GM10847 (cell line): ENCODE data around the gene GNAO1.

Experiments used
- POLR2A ChIP-seq: IDR thresholded peaks from 2 replicates; pipeline ENCODE4 v1.6.1; 2011; ENCODE audit not compliant: insufficient read length; ENCODE audit errors: extremely low read depth

Gene GNAO1

GRCh38 chr16:56277075-56277474, 85.8 kb downstream of the GNAO1 start:
- no peak for TF ChIP-seq POLR2A

- TF ChIP-seq POLR2A = no peak
Observed at GRCh38 chr16:56278196-56278855, 87.0 kb downstream of the GNAO1 start.

DNA sequence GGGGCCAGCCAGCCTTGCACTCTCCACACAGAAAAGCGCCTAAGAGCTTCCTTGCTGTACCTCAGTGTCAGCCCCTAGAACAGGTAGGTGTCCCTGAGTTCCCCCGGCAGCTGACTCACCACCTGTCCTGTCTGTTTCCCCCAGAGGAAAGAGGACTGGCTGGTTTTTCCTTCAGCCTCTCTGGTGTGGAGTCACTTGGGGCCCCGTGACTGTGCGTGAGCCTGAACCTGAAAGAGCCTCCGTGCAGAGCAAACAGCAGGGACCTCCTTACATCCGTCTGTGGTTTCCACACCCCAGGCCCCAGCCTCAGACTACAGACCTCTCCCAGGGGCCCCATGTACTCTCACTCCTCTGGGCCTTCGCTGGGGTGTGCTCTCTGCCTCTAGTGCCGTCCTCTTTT, 87.8 kb downstream of the GNAO1 start:
- TF ChIP-seq POLR2A = no peak

GRCh38 chr16:56279914-56280313, 88.6 kb downstream of the GNAO1 start:
- TF ChIP-seq POLR2A = no peak

GRCh38 chr16:56281249-56281805, 90.0 kb downstream of the GNAO1 start:
- no peak for TF ChIP-seq POLR2A

DNA sequence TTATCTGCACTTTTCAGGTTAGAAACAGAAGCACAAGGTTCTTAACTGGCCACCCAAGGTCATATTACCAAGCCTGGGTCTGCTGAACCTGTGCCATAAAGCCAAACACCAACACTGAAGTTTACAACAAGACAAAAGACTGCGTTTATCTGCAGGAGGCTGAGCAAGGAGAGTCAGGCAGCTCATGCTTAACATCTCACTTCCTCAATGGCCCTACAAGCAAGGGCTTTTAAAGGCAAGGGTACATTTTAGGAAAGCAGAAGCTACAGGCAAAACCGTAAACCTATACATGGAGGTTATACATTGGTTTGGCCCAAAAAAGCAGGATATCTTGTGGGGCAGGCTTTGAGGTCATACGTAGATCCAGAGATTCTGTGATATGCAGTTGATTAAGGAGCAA, 91.2 kb downstream of the GNAO1 start:
- no peak for TF ChIP-seq POLR2A

DNA sequence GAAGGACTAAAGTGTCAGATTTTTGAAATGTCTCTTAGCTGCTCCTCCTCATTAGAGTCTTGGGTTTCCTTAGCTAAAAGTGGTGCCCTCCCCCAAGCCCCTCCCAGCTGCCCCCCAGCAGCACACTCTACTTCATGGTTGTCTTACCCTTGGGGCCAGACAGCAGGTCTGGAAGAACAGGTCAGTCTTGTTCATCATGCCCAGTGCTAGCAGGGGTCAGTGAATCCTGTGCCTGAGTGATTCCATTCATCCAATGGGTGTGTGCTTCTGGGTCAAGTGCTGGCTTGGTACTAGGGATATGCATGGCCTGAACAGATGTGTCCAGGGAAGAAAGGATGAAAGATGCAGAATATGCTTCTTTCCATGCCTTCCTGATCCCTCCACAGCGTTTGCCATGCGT, 93.2 kb downstream of the GNAO1 start:
- no peak for TF ChIP-seq POLR2A

DNA sequence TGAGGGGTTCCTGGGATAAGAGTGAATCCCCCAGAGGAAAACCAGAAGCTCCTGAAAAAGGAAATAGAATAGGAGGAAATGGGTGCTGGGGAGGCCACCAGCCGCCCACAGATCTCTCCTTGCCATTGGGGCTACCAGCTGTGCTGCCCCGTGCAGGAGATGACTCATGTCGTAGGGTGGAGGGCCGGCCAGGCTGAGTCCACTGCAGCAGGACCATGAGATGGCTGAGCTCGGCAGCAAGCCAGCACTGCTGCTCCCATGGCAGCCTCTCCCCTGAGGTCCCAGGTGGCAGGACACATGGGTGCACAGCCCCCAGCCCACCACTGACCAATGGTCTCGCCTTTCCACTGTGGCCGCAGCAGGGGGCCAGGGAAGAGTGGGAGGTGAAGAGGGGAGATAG, 95.5 kb downstream of the GNAO1 start:
- no peak for TF ChIP-seq POLR2A

- no peak for TF ChIP-seq POLR2A
Observed at GRCh38 chr16:56288019-56288418, 96.7 kb downstream of the GNAO1 start.

DNA sequence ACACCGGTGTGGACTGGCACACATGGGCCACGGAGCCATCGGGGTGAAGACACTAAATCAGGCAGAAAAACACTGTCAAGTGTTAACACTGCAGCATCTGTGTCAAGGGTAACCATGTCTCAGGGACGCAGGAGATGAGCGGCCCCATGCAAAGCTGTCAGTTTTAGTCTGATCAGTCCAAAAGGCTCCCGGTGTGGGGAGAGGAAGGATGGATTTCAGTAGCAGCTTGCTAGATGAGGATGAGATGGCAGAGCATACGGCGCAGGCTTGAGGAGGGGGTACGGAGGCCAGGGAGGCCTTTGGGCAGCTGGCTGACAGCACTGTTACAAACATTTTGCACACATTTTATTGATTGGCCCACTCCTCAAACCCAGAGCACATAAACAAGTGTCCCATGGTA, 98.1 kb downstream of the GNAO1 start:
- TF ChIP-seq POLR2A = no peak

DNA sequence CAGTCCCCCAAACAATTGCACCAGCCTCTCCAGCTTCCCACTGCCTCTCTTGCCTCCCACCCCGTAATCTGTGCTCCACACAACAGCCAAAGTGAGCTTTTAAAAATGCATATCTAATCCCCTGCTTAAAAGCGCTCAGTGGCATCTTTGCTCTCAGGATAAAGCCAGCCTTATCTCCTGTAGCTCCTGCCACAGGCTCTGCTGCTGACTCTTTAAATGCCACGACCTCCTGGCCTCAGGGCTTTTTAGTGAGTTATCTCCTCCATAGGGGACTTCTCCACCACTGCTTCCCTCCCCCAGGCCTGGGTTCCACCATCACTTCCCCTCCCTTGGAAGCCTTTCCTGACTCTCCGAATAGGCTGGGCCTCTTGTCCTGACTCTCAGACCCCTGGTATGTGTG, 98.6 kb downstream of the GNAO1 start:
- no peak for TF ChIP-seq POLR2A

DNA sequence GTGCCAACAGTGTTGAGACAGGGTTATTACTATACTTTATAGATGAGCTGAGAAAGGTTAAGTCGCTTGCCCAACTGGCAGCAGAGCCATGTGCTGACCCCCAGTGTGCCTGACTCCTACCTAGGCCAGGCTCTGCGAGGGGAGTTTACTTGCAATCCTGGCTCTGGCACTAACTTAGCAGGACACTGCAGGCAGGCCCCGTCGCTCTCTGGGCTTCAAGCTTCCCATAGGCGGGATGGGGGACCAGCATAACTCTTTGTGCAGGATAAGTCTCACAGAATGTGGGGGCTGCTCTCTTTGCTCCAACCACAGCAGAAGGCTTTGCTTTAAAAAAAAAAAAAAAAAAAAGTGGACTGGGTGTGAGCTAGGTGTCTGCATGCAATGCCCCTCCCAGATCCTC, 102.7 kb downstream of the GNAO1 start:
- no peak for TF ChIP-seq POLR2A

- TF ChIP-seq POLR2A = no peak
Observed at GRCh38 chr16:56294579-56294978, 103.3 kb downstream of the GNAO1 start.

DNA sequence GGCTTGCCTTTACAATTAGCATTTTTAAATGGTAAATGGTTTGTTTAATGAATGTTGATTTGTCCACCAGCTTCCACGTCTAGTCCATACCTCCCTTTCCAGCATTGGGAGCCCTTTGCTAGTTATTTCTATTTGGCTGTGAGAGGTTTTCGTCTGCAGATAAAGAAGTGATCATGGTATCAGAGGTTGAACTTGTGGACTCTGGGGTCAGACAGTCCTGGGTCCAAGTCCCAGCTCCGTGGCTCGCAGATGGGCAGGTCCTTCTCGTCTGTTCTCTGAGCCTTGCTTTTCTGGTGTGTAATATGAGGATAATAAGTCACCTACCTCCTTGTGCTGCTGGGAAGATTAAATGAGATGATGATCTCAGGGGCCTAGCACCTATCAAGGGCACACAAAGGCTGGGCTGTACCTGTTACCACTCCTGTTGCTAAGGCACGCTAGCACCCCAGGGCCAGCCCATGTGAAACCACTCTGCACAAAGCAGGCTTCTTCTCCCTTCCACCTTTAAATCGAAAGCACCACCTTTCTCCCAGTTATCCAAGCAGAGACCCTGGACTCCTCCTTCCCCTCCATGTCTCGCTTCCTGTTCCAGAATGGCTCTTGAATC, 103.9 kb downstream of the GNAO1 start:
- TF ChIP-seq POLR2A = no peak

GRCh38 chr16:56295739-56296527, 104.6 kb downstream of the GNAO1 start:
- TF ChIP-seq POLR2A = no peak

DNA sequence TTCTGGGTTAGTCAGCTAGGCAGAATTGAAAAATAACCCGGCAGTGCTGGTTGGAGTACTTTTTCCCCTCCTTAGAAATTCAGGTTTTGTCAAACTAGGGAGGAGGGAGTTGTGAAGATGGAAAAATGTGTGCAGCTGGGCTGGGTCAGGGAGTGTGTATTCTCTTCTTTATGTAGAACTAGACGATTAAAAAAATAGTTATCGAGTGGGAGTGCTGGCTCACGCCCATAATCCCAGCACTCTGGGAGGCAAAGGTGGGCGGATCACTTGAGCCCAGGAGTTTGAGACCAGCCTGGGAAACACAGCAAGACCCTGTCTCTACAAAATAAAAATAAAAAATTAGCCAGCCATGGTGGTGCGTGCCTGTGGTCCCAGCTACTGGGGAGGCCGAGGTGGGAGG, 106.4 kb downstream of the GNAO1 start:
- no peak for TF ChIP-seq POLR2A

DNA sequence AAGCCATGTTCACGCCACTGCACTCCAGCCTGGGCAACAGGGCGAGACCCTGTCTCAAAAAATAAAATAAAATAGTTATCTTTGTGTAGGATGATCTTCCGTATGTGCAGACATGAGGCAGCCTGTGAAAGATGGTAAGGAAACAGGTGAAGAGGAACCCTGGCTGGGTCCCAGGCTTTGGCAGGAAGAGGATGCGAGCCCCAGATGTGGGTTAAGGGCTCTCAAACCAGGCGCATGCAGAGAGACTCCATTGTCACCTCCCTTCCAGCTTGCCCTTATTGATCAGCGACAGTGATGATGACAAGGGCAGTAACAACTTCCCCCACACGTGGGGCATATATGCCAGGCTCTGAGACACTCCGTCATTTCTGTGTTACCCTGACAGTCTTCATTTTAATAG, 106.8 kb downstream of the GNAO1 start:
- TF ChIP-seq POLR2A = no peak
